ENCODE measurements around the gene DDHD1. TPM values are rescaled to one million over a fixed set of nuclear protein-coding genes. Genes with fewer than 3 reads are reported as not detected.

The DDHD1 gene
- total RNA-seq, 5 donors from 2014 or later (not counting 1 experiment from before 2014, with no cell fraction given) = 36.6 to 69.6 (median 45.4) TPM

DNA sequence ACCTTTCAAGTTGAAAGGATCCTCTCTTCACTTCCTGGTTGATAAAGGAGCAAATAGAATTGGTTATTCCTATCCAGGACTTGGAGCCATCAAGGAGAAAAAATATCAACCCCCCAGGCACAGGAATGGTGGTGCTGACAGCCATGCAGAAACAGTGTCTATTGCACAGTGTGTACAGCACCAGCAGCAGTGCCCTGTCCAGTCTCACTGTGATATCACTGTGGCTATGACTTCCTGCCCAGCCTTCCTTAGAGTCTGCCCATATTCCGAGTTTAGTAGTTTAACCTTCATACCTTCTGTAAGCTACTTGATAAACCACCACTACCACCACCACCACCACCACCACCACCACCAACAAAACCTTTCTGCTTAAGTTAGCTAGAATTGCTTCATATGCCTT, 157.1 kb downstream of the DDHD1 start:
- Mint-ChIP-seq H3K27ac (no peak overlapping the region), H3K4me1 (no peaks in the 10 kb centered on the region), H3K27me3 (peaks cover 11 to 14% of the 10 kb centered on the region in 2 donors), H3K36me3 (peaks cover 3% of the 10 kb centered on the region), H3K9me3 (no peaks in the 10 kb centered on the region), H3K4me3 (no peak overlapping the region)
- Histone ChIP-seq H3K27ac (ENCODE audit: low read length) (no peak overlapping the region), H3K4me1 (ENCODE audit: control insufficient read depth in 1 of 2, extremely low read depth in 1 of 2, insufficient read depth in 2 of 2, low read length in 2 of 2) (no peaks in the 10 kb centered on the region), H3K9me3 (no peaks in the 10 kb centered on the region), H3K36me3 (ENCODE audit: control insufficient read depth in 2 of 2, extremely low read depth in 1 of 2, insufficient read depth in 1 of 2, low read length in 1 of 2) (no peaks in the 10 kb centered on the region), H3K4me3 (ENCODE audit: control insufficient read depth in 1 of 2, extremely low read depth in 1 of 2, low read length in 1 of 2) (no peak overlapping the region), H3K27me3 (replicated peaks in 1 of 2; ENCODE audit: control insufficient read depth in 2 of 2, extremely low read depth in 1 of 2, insufficient read depth in 2 of 2, low read length in 1 of 2) (peaks cover 0 to 7% of the 10 kb centered on the region in 2 experiments)
- ChIA-PET POLR2A (interaction anchor here in 1 of 2 donors (0.6 kb wide), 1 partner anchor 113 kb away, joined by 8 read pairs; no protein-coding TSS in a partner anchor), CTCF (interaction anchor here in 1 of 2 donors (0.7 kb wide), 1 partner anchor 66 kb away, joined by 3 read pairs; no protein-coding TSS in a partner anchor)
- ATAC-seq (replicated peaks in 1 of 4) (no peak), DNase-seq (no peak)
- no CpG with 5 or more reads among the region's 1 CpG for WGBS (ENCODE audit: insufficient coverage)

DNA sequence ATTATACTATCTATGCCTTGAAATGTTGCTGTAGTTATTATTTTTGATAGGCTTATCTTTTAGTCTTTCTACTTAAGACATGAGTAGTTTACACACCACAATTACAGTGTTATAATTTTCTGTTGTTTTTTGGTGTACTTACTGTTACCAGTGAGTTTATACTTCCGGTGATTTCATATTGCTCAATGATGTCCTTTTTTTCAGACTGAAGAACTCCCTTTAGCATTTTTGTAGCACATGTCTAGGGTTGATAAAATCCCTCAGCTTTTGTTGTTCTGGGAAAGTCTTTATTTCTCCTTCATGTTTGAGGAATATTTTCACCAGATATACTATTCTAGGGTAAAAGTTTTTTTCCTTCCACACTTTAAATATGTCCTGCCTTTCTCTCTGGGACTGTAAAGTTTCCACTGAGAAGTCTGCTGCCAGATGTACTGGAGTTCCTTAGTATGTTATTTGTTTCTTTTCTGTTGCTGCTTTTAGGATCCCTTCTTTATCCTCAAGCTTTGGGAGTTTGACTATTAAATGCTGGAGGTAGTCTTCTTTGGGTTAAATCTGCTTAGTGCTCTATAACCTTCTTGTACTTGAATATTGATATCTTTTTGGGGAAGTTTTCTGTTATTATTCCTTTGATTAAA, 160.8 kb downstream of the DDHD1 start:
- no peaks in the 10 kb centered on the region for H3K9me3 ChIP-seq
- DNase-seq (no peak), ATAC-seq (replicated peaks in 1 of 4) (no peak)
- H3K4me1 ChIP-seq (ENCODE audit: control insufficient read depth in 1 of 2, extremely low read depth in 1 of 2, insufficient read depth in 2 of 2, low read length in 2 of 2) = no peaks in the 10 kb centered on the region
- ChIA-PET CTCF (no interaction called here), POLR2A (interaction anchor here in 1 of 2 donors (0.7 kb wide), 1 partner anchor 9 kb away, joined by 3 read pairs; no protein-coding TSS in a partner anchor)
- Mint-ChIP-seq H3K4me3 (no peak overlapping the region), H3K4me1 (no peaks in the 10 kb centered on the region), H3K27me3 (peaks cover 4 to 11% of the 10 kb centered on the region in 2 donors), H3K27ac (no peak overlapping the region), H3K9me3 (no peaks in the 10 kb centered on the region), H3K36me3 (peaks cover 3% of the 10 kb centered on the region)
- WGBS (ENCODE audit: insufficient coverage) = no CpG with 5 or more reads among the region's 1 CpG
- no peaks in the 10 kb centered on the region for H3K36me3 ChIP-seq (ENCODE audit: control insufficient read depth in 2 of 2, extremely low read depth in 1 of 2, insufficient read depth in 1 of 2, low read length in 1 of 2)
- no peak overlapping the region for H3K27ac ChIP-seq (ENCODE audit: low read length)
- peaks cover 0 to 2% of the 10 kb centered on the region in 2 experiments for H3K27me3 ChIP-seq (replicated peaks in 1 of 2; ENCODE audit: control insufficient read depth in 2 of 2, extremely low read depth in 1 of 2, insufficient read depth in 2 of 2, low read length in 1 of 2)
- H3K4me3 ChIP-seq (ENCODE audit: control insufficient read depth in 1 of 2, extremely low read depth in 1 of 2, low read length in 1 of 2) = no peak overlapping the region

DNA sequence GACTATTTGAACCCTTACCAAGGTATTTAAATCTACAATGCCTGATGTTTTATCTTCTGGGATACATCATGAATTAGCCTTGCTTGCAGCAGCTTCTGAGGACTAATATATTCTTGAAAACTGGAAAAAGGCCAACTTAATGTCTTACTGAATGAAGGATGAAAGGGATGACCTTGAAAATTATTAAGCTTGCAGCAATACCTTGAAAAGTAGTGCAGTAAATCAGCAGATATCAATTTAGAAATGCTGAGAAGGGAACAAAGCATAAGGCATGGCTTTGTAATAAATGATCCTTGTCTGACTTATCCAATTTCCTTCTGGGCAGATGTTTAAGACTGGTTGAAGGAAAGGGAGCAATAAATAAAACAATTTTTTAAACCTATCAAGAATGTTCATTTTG, 165.0 kb downstream of the DDHD1 start:
- CTCF ChIA-PET = no interaction called here
- Histone ChIP-seq H3K27ac (ENCODE audit: low read length) (no peak overlapping the region), H3K9me3 (no peaks in the 10 kb centered on the region), H3K4me1 (ENCODE audit: control insufficient read depth in 1 of 2, extremely low read depth in 1 of 2, insufficient read depth in 2 of 2, low read length in 2 of 2) (no peaks in the 10 kb centered on the region), H3K4me3 (ENCODE audit: control insufficient read depth in 1 of 2, extremely low read depth in 1 of 2, low read length in 1 of 2) (no peak overlapping the region), H3K27me3 (replicated peaks in 1 of 2; ENCODE audit: control insufficient read depth in 2 of 2, extremely low read depth in 1 of 2, insufficient read depth in 2 of 2, low read length in 1 of 2) (no peaks in the 10 kb centered on the region), H3K36me3 (ENCODE audit: control insufficient read depth in 2 of 2, extremely low read depth in 1 of 2, insufficient read depth in 1 of 2, low read length in 1 of 2) (no peaks in the 10 kb centered on the region)
- DNase-seq (no peak), ATAC-seq (replicated peaks in 1 of 4) (no peak)
- Mint-ChIP-seq H3K27me3 (peaks cover 2 to 5% of the 10 kb centered on the region in 2 donors), H3K4me1 (no peaks in the 10 kb centered on the region), H3K27ac (no peak overlapping the region), H3K4me3 (no peak overlapping the region), H3K9me3 (no peaks in the 10 kb centered on the region), H3K36me3 (no peaks in the 10 kb centered on the region)
- POLR2A ChIA-PET = no interaction called here

DNA sequence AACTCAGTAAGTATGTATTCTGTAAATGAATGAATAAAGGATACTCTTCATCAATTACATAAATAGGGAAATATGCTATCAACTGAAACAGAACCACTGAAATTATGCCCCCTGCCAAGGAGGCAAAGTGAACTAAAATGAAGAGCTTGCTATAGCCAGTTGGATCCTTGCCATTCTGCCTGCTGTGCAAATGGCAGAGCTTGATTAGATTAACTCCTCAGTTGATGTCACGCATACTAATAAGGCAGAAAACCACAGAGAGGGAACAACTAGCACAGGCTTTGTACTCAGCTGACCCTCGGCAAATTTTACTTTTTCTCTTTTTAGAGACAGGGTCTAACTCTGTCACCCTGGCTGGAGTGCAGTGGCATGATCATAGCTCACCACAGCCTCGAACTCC, 165.6 kb downstream of the DDHD1 start:
- 82% methylated on average over 2 of the region's 3 CpGs for WGBS (ENCODE audit: insufficient coverage)
- H3K36me3 ChIP-seq (ENCODE audit: control insufficient read depth in 2 of 2, extremely low read depth in 1 of 2, insufficient read depth in 1 of 2, low read length in 1 of 2) = no peaks in the 10 kb centered on the region
- H3K4me3 Mint-ChIP-seq = no peak overlapping the region
- no peak overlapping the region for H3K27ac ChIP-seq (ENCODE audit: low read length)
- no peaks in the 10 kb centered on the region for H3K4me1 ChIP-seq (ENCODE audit: control insufficient read depth in 1 of 2, extremely low read depth in 1 of 2, insufficient read depth in 2 of 2, low read length in 2 of 2)
- H3K9me3 Mint-ChIP-seq = no peaks in the 10 kb centered on the region
- no peaks in the 10 kb centered on the region for H3K4me1 Mint-ChIP-seq
- H3K27me3 ChIP-seq (replicated peaks in 1 of 2; ENCODE audit: control insufficient read depth in 2 of 2, extremely low read depth in 1 of 2, insufficient read depth in 2 of 2, low read length in 1 of 2) = no peaks in the 10 kb centered on the region
- ATAC-seq (replicated peaks in 1 of 4) (no peak), DNase-seq (no peak)
- ChIA-PET POLR2A (no interaction called here), CTCF (no interaction called here)
- no peak overlapping the region for H3K4me3 ChIP-seq (ENCODE audit: control insufficient read depth in 1 of 2, extremely low read depth in 1 of 2, low read length in 1 of 2)
- no peaks in the 10 kb centered on the region for H3K36me3 Mint-ChIP-seq
- H3K9me3 ChIP-seq = no peaks in the 10 kb centered on the region
- peaks cover 2 to 4% of the 10 kb centered on the region in 2 donors for H3K27me3 Mint-ChIP-seq
- no peak overlapping the region for H3K27ac Mint-ChIP-seq

DNA sequence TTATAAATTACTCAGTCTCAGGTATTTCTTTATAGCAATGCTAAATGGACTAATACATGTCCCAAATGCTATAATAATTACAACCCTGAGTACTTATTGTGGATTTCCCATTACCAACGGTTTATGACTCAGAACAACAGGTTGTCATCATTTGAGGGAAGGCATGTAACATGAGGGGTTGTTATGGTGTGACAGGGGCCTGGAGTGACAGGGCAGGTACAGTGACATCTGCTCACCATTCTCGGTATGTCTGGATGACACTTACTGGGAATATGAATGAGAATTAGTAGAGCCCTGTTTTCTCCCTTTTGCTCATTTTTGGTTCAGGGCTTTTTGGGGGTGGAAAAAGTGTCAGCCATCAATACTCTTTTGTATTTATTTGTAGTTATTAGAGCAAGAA, 166.1 kb downstream of the DDHD1 start:
- no peak overlapping the region for H3K27ac ChIP-seq (ENCODE audit: low read length)
- H3K4me3 Mint-ChIP-seq = no peak overlapping the region
- H3K4me1 Mint-ChIP-seq = no peaks in the 10 kb centered on the region
- H3K4me3 ChIP-seq (ENCODE audit: control insufficient read depth in 1 of 2, extremely low read depth in 1 of 2, low read length in 1 of 2) = no peak overlapping the region
- CTCF ChIA-PET = no interaction called here
- no CpG with 5 or more reads among the region's 2 CpGs for WGBS (ENCODE audit: insufficient coverage)
- ATAC-seq (replicated peaks in 1 of 4) (no peak), DNase-seq (no peak)
- H3K9me3 ChIP-seq = no peaks in the 10 kb centered on the region
- no peak overlapping the region for H3K27ac Mint-ChIP-seq
- POLR2A ChIA-PET = no interaction called here
- H3K36me3 Mint-ChIP-seq = no peaks in the 10 kb centered on the region
- no peaks in the 10 kb centered on the region for H3K9me3 Mint-ChIP-seq
- no peaks in the 10 kb centered on the region for H3K36me3 ChIP-seq (ENCODE audit: control insufficient read depth in 2 of 2, extremely low read depth in 1 of 2, insufficient read depth in 1 of 2, low read length in 1 of 2)
- no peaks in the 10 kb centered on the region for H3K27me3 ChIP-seq (replicated peaks in 1 of 2; ENCODE audit: control insufficient read depth in 2 of 2, extremely low read depth in 1 of 2, insufficient read depth in 2 of 2, low read length in 1 of 2)
- peaks cover 2 to 6% of the 10 kb centered on the region in 2 donors for H3K27me3 Mint-ChIP-seq
- H3K4me1 ChIP-seq (ENCODE audit: control insufficient read depth in 1 of 2, extremely low read depth in 1 of 2, insufficient read depth in 2 of 2, low read length in 2 of 2) = no peaks in the 10 kb centered on the region

Other genes starting within 250 kb of the DDHD1 start
- gene FERMT2, start 202.3 kb downstream of the DDHD1 start, total RNA-seq = 1 to 10 TPM in 1 of 5 donors, under 1 TPM in 3, not detected in 1; 0.35 to 1.0 (median 0.84) TPM

Measured in T-cell (primary cell).